ENCODE data around the gene KIAA1217.
"Not testable (repeated sequence)": the region's sequence is repeated elsewhere in the genome, so short reads cannot be mapped to it uniquely, and the experiment has no call there.

- TF ChIP-seq CTCF (conservative IDR thresholded peaks at IDR 0.05); ZFX (IDR thresholded peaks at IDR 0.05): not testable (repeated sequence)
Observed at GRCh38 chr10:24482713-24483112, 273.8 kb downstream of the KIAA1217 start.
